Body of pancreas (tissue), 4 donors: ENCODE results near the gene CD247. TPM values are rescaled to one million over a fixed set of nuclear protein-coding genes. Genes with fewer than 3 reads are reported as not detected.

ENCODE experiments used
- ATAC-seq: fragments of 150-250 bp; one replicate; pipeline ENCODE4 v1.9.1; 2016
- DNase-seq, 4 donors: peaks; one replicate each; pipeline ENCODE4 v3.0.0-alpha.2; 2019
- H3K27ac ChIP-seq, 4 donors: fragments of 200-600 bp; sonication (generic); 1 replicate in 3 of 4; 2 replicates in 1 of 4; pipeline versions ENCODE4 v1.5.1 to v1.6.1; 2016 to 2019; ENCODE audit warnings: mild to moderate bottlenecking in 1 of 4, mixed read lengths in 1 of 4, moderate library complexity in 1 of 4
- H3K27me3 ChIP-seq, 2 donors: fragments of 200-600 bp; sonication (generic); one replicate each; pipeline ENCODE4 v1.6.0; 2016; ENCODE audit warnings: mild to moderate bottlenecking in 1 of 2
- H3K36me3 ChIP-seq, 2 donors: fragments of 200-600 bp; sonication (generic); replicated peaks in 1 of 2; 2 replicates each; pipeline ENCODE4 v1.5.1; 2016; ENCODE audit warnings: low read depth in 2 of 2; ENCODE audit not compliant: insufficient read depth in 1 of 2
- H3K4me1 ChIP-seq: fragments of 200-600 bp; sonication (generic); one replicate; pipeline ENCODE4 v1.6.0; 2016
- H3K4me3 ChIP-seq, 2 donors: fragments of 200-600 bp; sonication (generic); 1 replicate in 1 of 2; 2 replicates in 1 of 2; pipeline ENCODE4 v1.5.1; 2016 to 2019
- H3K9me3 ChIP-seq, 3 donors: fragments of 200-600 bp; sonication (generic); 1 replicate in 2 of 3; 2 replicates in 1 of 3; pipeline ENCODE4 v1.5.1; 2016
- CTCF ChIP-seq, 7 experiments: fragments of 450-650 bp in 4 of 7; fragments of 200-600 bp in 3 of 7; sonication (generic) in 3 of 7; IDR thresholded peaks; one replicate each; pipeline ENCODE4 v1.5.1; 2016 to 2019; ENCODE audit warnings: antibody characterized with exemption in 7 of 7
- POLR2A ChIP-seq, 3 donors: fragments of 450-650 bp; IDR thresholded peaks; one replicate each; pipeline ENCODE4 v1.6.1; 2016; ENCODE audit warnings: antibody characterized with exemption in 3 of 3, mild to moderate bottlenecking in 2 of 3
- WGBS, 2 donors: methylation state at CpG; one replicate each; pipeline ENCODE4 v1.1.5; 2017; 5-methylcytosine and 5-hydroxymethylcytosine counted together
- intact Hi-C: fragments of 100-400 bp; cut with DNase I; formaldehyde crosslinking; loops from one replicate; pipeline ENCODE4 v1.15.1; 2023
- total RNA-seq, 2 donors: library from RNA; depleted of rRNA; stranded (reverse); fragments of >200 nt; gene quantifications; one replicate each; pipeline ENCODE4 v1.1.0, GENCODE V29; 2016

Gene CD247
- total RNA-seq, 2 donors from 2014 or later = 2.3 to 3.3 TPM

- ATAC-seq (no peak), DNase-seq (no peak)
- H3K4me1 ChIP-seq = peaks cover 7% of the 10 kb centered on the region
- H3K27me3 ChIP-seq = no peaks in the 10 kb centered on the region
- no peaks in the 10 kb centered on the region for H3K36me3 ChIP-seq
- no peak overlapping the region for H3K4me3 ChIP-seq
- TF ChIP-seq POLR2A (IDR thresholded peaks at IDR 0.05) (no peak), CTCF (IDR thresholded peaks at IDR 0.05) (no peak)
- H3K9me3 ChIP-seq = no peaks in the 10 kb centered on the region
- intact Hi-C loops = no loop called here
- H3K27ac ChIP-seq = no peak overlapping the region
Measured at GRCh38 chr1:167418391-167418790, 99.9 kb downstream of the CD247 start.

- Histone ChIP-seq H3K36me3 (no peaks in the 10 kb centered on the region), H3K4me1 (peaks cover 25% of the 10 kb centered on the region), H3K9me3 (no peaks in the 10 kb centered on the region), H3K4me3 (no peak overlapping the region), H3K27me3 (no peaks in the 10 kb centered on the region), H3K27ac (no peak overlapping the region)
- DNase-seq = no peak
- 73 to 89% methylated on average over 1 of the region's 1 CpG for WGBS, 2 donors
- no peak for ATAC-seq
- TF ChIP-seq POLR2A (IDR thresholded peaks at IDR 0.05) = no peak
- intact Hi-C loops = no loop called here
Measured at GRCh38 chr1:167416506-167416905, 101.8 kb downstream of the CD247 start.

GRCh38 chr1:167413328-167413727 is 105.0 kb downstream of the CD247 start:
- H3K4me1 ChIP-seq = peaks cover 25% of the 10 kb centered on the region
- WGBS, 2 donors = 21 to 25% methylated on average over 3 of the region's 3 CpGs
- TF ChIP-seq CTCF (IDR thresholded peaks at IDR 0.05) = no peak
- no peak for TF ChIP-seq POLR2A (IDR thresholded peaks at IDR 0.05)
- intact Hi-C loops = no loop called here
- peak in 2 of 4 donors; percentile 22 to 28 for DNase-seq
- H3K27ac ChIP-seq = peak overlapping the region in 3 of 4 donors; percentile 8 to 66 (median 27)
- no peaks in the 10 kb centered on the region for H3K9me3 ChIP-seq
- no peak overlapping the region for H3K4me3 ChIP-seq
- no peaks in the 10 kb centered on the region for H3K27me3 ChIP-seq
- H3K36me3 ChIP-seq = no peaks in the 10 kb centered on the region
- peak; percentile 45 for ATAC-seq

- Histone ChIP-seq H3K27ac (peak overlapping the region in 3 of 4 donors; percentile 8 to 66 (median 27)), H3K4me3 (no peak overlapping the region), H3K36me3 (no peaks in the 10 kb centered on the region), H3K9me3 (no peaks in the 10 kb centered on the region), H3K27me3 (no peaks in the 10 kb centered on the region), H3K4me1 (peaks cover 25% of the 10 kb centered on the region)
- peak; percentile 22 to 58 (median 48) for DNase-seq
- TF ChIP-seq POLR2A (IDR thresholded peaks at IDR 0.05) = no peak
- TF ChIP-seq CTCF (IDR thresholded peaks at IDR 0.05) = no peak
- WGBS, 2 donors = 24 to 26% methylated on average over 5 of the region's 5 CpGs
- ATAC-seq = peak; percentile 70
- intact Hi-C loops = no loop called here
Measured at GRCh38 chr1:167412920-167413319, 105.4 kb downstream of the CD247 start.

- H3K27ac ChIP-seq = peak overlapping the region in 3 of 4 donors; percentile 15 to 66 (median 29)
- TF ChIP-seq CTCF (IDR thresholded peaks at IDR 0.05) (no peak), POLR2A (IDR thresholded peaks at IDR 0.05) (no peak)
- H3K9me3 ChIP-seq = no peaks in the 10 kb centered on the region
- DNase-seq (peak; percentile 67 to 85 (median 80)), ATAC-seq (peak; percentile 84)
- H3K36me3 ChIP-seq = no peaks in the 10 kb centered on the region
- peaks cover 25% of the 10 kb centered on the region for H3K4me1 ChIP-seq
- H3K4me3 ChIP-seq = no peak overlapping the region
- H3K27me3 ChIP-seq = no peaks in the 10 kb centered on the region
- WGBS, 2 donors = 23 to 48% methylated on average over 4 of the region's 4 CpGs
- intact Hi-C loops = no loop called here
Measured at GRCh38 chr1:167412072-167412471, 106.3 kb downstream of the CD247 start.
